Breast epithelium (tissue), 4 donors: ENCODE results near the gene ATP13A2. TPM values are rescaled to one million over a fixed set of nuclear protein-coding genes. Genes with fewer than 3 reads are reported as not detected.

Experiments used
- DNase-seq, 2 donors: peaks; one replicate each; pipeline ENCODE4 v3.0.0-alpha.2; 2019; ENCODE audit warnings: low spot score in 2 of 2
- H3K27ac ChIP-seq, 2 donors: fragments of 200-600 bp; sonication (generic) in 1 of 2; one replicate each; pipeline ENCODE4 v1.5.1; 2016 to 2019; ENCODE audit warnings: mild to moderate bottlenecking in 1 of 2
- H3K27me3 ChIP-seq, 2 donors: fragments of 200-600 bp; sonication (generic) in 1 of 2; one replicate each; pipeline versions ENCODE4 v1.5.1 to v1.6.0; 2017 to 2019; ENCODE audit warnings: control low read depth in 1 of 2, mild to moderate bottlenecking in 1 of 2
- H3K36me3 ChIP-seq: fragments of 200-600 bp; one replicate; pipeline ENCODE4 v1.5.1; 2019
- H3K4me1 ChIP-seq, 2 donors: fragments of 200-600 bp; sonication (generic); one replicate each; pipeline ENCODE4 v1.5.1; 2016 to 2019; ENCODE audit warnings: control low read depth in 1 of 2
- H3K4me3 ChIP-seq, 3 donors: fragments of 200-600 bp; sonication (generic); 1 replicate in 2 of 3; 2 replicates in 1 of 3; pipeline ENCODE4 v1.5.1; 2016 to 2019; ENCODE audit warnings: mild to moderate bottlenecking in 3 of 3, moderate library complexity in 2 of 3
- H3K9me3 ChIP-seq, 2 donors: fragments of 200-600 bp; sonication (generic) in 1 of 2; one replicate each; pipeline ENCODE4 v1.5.1; 2016 to 2019; ENCODE audit warnings: control low read depth in 1 of 2
- POLR2A ChIP-seq: fragments of 450-650 bp; IDR thresholded peaks from one replicate; pipeline ENCODE4 v1.6.1; 2016; ENCODE audit warnings: antibody characterized with exemption, mild to moderate bottlenecking, moderate library complexity
- POLR2AphosphoS5 ChIP-seq, 3 donors: sonication (generic); formaldehyde crosslinking; IDR thresholded peaks; one replicate each; pipeline ENCODE4 v1.6.1; 2017; ENCODE audit warnings: antibody characterized with exemption in 3 of 3
- intact Hi-C: fragments of 100-400 bp; cut with DNase I; formaldehyde crosslinking; loops from one replicate; pipeline ENCODE4 v1.15.1; 2023; ENCODE audit warnings: low total_unique reads
- total RNA-seq, 3 donors: library from RNA; depleted of rRNA; stranded (reverse); fragments of >200 nt; gene quantifications; one replicate each; pipeline ENCODE4 v1.1.0, GENCODE V29; 2016
- TF ChIP-seq, protein P1 (sequence below), 3 donors: fragments of 450-650 bp; IDR thresholded peaks; one replicate each; pipeline ENCODE4 v1.5.1; 2016 to 2017; ENCODE audit warnings: antibody characterized with exemption in 3 of 3, mild to moderate bottlenecking in 3 of 3, moderate library complexity in 3 of 3

Gene ATP13A2
- total RNA-seq, 3 donors from 2014 or later: 17.3 to 31.5 (median 31.3) TPM

DNA sequence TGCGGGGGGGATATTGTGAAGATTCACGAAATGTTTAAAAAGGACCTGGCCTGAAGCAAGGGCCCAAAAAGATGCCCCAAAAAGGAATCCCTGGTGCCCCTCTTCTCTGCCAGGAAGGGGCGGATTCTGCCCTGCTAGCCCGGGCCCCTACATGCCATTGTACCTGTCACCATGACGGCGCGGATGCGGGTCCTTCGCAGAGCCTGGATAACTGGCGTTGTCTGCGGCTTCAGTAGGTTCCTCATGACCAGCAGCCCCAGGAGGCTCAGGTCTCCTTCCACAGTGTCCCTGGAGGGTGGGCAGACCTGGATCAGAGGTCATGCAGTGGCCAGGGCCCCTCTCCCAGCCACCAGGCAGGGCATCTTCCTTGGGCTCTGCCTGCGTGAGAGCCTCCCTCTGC, 20.2 kb downstream of the ATP13A2 start:
- TF ChIP-seq POLR2AphosphoS5 (IDR thresholded peaks at IDR 0.05): no peak
- TF ChIP-seq, protein P1, sequence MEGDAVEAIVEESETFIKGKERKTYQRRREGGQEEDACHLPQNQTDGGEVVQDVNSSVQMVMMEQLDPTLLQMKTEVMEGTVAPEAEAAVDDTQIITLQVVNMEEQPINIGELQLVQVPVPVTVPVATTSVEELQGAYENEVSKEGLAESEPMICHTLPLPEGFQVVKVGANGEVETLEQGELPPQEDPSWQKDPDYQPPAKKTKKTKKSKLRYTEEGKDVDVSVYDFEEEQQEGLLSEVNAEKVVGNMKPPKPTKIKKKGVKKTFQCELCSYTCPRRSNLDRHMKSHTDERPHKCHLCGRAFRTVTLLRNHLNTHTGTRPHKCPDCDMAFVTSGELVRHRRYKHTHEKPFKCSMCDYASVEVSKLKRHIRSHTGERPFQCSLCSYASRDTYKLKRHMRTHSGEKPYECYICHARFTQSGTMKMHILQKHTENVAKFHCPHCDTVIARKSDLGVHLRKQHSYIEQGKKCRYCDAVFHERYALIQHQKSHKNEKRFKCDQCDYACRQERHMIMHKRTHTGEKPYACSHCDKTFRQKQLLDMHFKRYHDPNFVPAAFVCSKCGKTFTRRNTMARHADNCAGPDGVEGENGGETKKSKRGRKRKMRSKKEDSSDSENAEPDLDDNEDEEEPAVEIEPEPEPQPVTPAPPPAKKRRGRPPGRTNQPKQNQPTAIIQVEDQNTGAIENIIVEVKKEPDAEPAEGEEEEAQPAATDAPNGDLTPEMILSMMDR (IDR thresholded peaks at IDR 0.05): no peak
- TF ChIP-seq POLR2A: no peak

DNA sequence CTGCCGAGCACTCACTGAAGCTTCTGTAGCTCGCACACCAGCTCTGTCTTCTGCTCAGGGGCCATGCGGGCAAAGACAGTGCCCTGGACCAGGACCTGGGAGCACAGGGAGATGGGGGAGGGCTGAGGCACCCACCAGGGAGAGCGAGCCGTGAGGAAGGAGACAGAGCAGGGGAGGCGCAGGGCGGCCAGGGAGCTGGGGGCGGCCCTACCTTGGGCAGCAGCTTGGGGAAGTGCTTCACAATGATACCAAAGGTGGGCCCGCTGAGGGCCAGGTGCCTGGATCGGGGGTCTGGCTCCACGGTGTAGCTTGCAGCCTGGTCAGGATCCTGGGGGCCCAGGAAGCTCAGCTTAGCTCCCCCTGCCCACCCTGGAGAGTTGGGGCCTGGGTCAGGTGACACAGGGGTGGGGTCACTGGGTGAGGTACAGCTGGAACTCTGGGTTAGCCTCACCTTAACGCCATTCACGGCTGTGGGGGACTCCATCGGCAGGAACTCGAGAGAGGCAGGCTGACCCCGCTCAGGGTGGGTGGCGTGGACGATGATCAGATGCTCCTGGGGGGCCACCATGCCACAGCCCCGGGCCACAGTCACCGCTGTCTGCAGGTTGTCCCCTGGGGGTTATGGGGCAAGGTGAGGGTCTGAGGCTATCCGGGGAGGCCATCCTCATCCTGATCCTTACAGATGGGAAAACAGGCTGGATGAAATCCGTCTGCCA, 21.9 kb downstream of the ATP13A2 start:
- no peak for DNase-seq
- Histone ChIP-seq H3K4me3 (no peak overlapping the region), H3K27ac (no peak overlapping the region), H3K9me3 (no peaks in the 10 kb centered on the region), H3K36me3 (no peaks in the 10 kb centered on the region), H3K4me1 (no peaks in the 10 kb centered on the region), H3K27me3 (no peaks in the 10 kb centered on the region)
- intact Hi-C loops: no loop called here
- TF ChIP-seq, protein P1 (IDR thresholded peaks at IDR 0.05): no peak
- TF ChIP-seq POLR2AphosphoS5 (IDR thresholded peaks at IDR 0.05) (no peak), POLR2A (no peak)

More for the DNA sequence above, 20.2 kb downstream of the ATP13A2 start:
- no peak for DNase-seq
- Histone ChIP-seq H3K27ac (no peak overlapping the region), H3K9me3 (no peaks in the 10 kb centered on the region), H3K4me3 (no peak overlapping the region), H3K36me3 (no peaks in the 10 kb centered on the region), H3K4me1 (no peaks in the 10 kb centered on the region), H3K27me3 (no peaks in the 10 kb centered on the region)
- intact Hi-C loops: no loop called here

DNA sequence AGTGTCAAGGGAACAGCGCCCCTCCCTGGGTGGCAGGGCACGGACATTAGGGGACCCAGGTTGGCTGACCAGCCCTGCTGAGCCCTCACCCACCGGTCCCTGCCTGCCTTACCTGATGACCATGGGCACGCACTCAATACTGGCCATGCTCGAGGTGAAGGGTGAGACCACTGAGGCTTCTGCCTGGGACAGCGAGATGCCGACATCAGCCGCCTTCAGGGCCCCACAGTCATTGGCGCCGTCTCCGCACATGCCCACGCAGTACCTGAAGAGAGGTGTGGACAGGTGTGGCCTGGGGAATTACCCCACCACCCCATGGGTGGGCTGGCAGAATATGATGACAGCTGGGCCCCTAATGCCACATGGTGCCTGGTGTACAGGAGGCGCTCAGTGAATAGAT, 23.5 kb downstream of the ATP13A2 start:
- no peaks in the 10 kb centered on the region for H3K9me3 ChIP-seq

DNA sequence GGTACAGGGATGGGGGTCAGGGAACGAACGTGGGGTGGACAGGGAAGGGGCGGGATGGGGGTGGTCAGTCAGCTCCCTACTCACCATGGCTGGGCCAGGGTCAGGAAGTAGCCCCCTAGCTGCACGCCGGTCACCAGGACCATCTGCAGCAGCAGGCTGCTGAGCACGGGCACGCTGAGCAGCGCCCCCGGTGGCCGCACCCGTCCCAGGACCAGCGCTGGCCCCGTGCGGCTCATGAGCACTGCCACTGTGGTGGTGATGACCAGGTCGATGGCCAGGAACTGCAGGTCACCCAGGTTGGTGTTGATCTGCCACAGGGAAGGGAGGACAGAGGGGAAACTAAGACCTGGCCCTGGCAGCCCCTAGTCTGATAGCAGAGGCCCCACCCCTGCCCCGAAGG, 24.8 kb downstream of the ATP13A2 start:
- DNase-seq: no peak
- Histone ChIP-seq H3K4me3 (no peak overlapping the region), H3K27me3 (no peaks in the 10 kb centered on the region), H3K36me3 (no peaks in the 10 kb centered on the region), H3K27ac (no peak overlapping the region), H3K9me3 (no peaks in the 10 kb centered on the region), H3K4me1 (no peaks in the 10 kb centered on the region)
- intact Hi-C loops: no loop called here
- TF ChIP-seq, protein P1 (IDR thresholded peaks at IDR 0.05): no peak

More for the DNA sequence above, 23.5 kb downstream of the ATP13A2 start:
- no peaks in the 10 kb centered on the region for H3K4me1 ChIP-seq
- no peak overlapping the region for H3K4me3 ChIP-seq
- no peak for DNase-seq
- intact Hi-C loops: no loop called here
- TF ChIP-seq POLR2AphosphoS5 (IDR thresholded peaks at IDR 0.05) (no peak), POLR2A (no peak)
- TF ChIP-seq, protein P1 (IDR thresholded peaks at IDR 0.05): no peak
- H3K27me3 ChIP-seq: no peaks in the 10 kb centered on the region
- H3K27ac ChIP-seq: no peak overlapping the region
- no peaks in the 10 kb centered on the region for H3K36me3 ChIP-seq

DNA sequence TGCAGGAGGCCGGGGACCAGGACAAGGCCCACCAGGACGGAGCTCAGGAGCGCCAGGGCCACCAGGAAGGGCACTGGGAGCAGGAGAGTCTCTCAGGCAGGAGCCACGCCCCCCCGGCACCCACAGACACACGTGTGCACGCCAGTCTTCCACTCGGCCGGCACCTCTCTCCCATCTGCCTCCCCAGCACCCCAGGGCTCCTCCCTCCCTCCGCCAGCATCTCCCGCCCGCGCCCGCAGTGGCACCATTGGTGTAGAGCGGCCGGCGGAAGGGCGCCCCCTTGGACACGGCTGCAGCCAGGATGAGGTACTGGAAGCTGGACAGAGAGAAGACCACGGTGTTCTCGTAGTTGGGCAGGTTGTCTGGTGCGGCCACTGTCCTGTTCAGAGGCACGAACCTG, 25.2 kb downstream of the ATP13A2 start:
- no peaks in the 10 kb centered on the region for H3K36me3 ChIP-seq
- intact Hi-C loops: no loop called here
- TF ChIP-seq POLR2A (no peak), POLR2AphosphoS5 (IDR thresholded peaks at IDR 0.05) (no peak)
- TF ChIP-seq, protein P1 (IDR thresholded peaks at IDR 0.05): no peak
- H3K4me3 ChIP-seq: no peak overlapping the region
- no peak overlapping the region for H3K27ac ChIP-seq
- DNase-seq: no peak
- no peaks in the 10 kb centered on the region for H3K4me1 ChIP-seq
- no peaks in the 10 kb centered on the region for H3K9me3 ChIP-seq
- H3K27me3 ChIP-seq: no peaks in the 10 kb centered on the region
